A673 (cell line): ENCODE results near the gene VAV2. TPM values are rescaled to one million over a fixed set of nuclear protein-coding genes. Genes with fewer than 3 reads are reported as not detected.

ENCODE experiments used
- BruUV-seq: library from RNA; stranded (reverse); fragments of 400-500 nt; replicated peaks from 2 replicates; lab custom pipeline; 2021; lab: Mats Ljungman, UMichigan
- CTCF ChIA-PET: fragments of 300-600 bp; sonication (Branson Sonifier 250); formaldehyde crosslinking; loops from one replicate; lab custom pipeline; 2022; ENCODE audit warnings: antibody characterized with exemption; lab: Charles Lee
- POLR2A ChIA-PET: fragments of 300-600 bp; sonication (Branson Sonifier 250); formaldehyde crosslinking; loops from one replicate; lab custom pipeline; 2022; ENCODE audit warnings: antibody characterized with exemption; ENCODE audit not compliant: low non-redundant PET; lab: Charles Lee
- DNase-seq: peaks from one replicate; pipeline ENCODE4 v3.0.0-alpha.2; 2015; ENCODE audit warnings: low spot score
- H3K27ac ChIP-seq: fragments of 200-600 bp; sonication (generic); 2 replicates; pipeline ENCODE4 v1.5.1; 2016; ENCODE audit warnings: mixed run types, low read depth, mild to moderate bottlenecking, mixed read lengths, antibody characterized with exemption, low read length; ENCODE audit not compliant: poor library complexity, severe bottlenecking
- H3K27me3 ChIP-seq: fragments of 200-600 bp; sonication (generic); replicated peaks from 2 replicates; pipeline ENCODE4 v1.6.1; 2017; ENCODE audit warnings: mixed run types, low read depth, mild to moderate bottlenecking, mixed read lengths, antibody characterized with exemption, low read length; ENCODE audit not compliant: insufficient read depth, poor library complexity
- H3K36me3 ChIP-seq: fragments of 200-600 bp; sonication (generic); 2 replicates; pipeline ENCODE4 v1.6.1; 2016; ENCODE audit warnings: mixed run types, mild to moderate bottlenecking, mixed read lengths, antibody characterized with exemption, low read length; ENCODE audit not compliant: insufficient read depth, poor library complexity, severe bottlenecking
- H3K4me1 ChIP-seq: fragments of 200-600 bp; sonication (generic); 2 replicates; pipeline ENCODE4 v1.6.1; 2017; ENCODE audit warnings: mixed run types, mild to moderate bottlenecking, mixed read lengths, antibody characterized with exemption, low read length; ENCODE audit not compliant: insufficient read depth, poor library complexity, severe bottlenecking
- H3K4me3 ChIP-seq: fragments of 200-600 bp; sonication (generic); 2 replicates; pipeline ENCODE4 v1.5.1; 2016; ENCODE audit warnings: low read depth, mixed run types, mild to moderate bottlenecking, mixed read lengths, low read length; ENCODE audit not compliant: poor library complexity, severe bottlenecking
- H3K9me3 ChIP-seq: fragments of 200-600 bp; sonication (generic); 2 replicates; pipeline ENCODE4 v1.6.1; 2016; ENCODE audit warnings: mixed run types, low read depth, mild to moderate bottlenecking, mixed read lengths, antibody characterized with exemption, low read length; ENCODE audit not compliant: poor library complexity, severe bottlenecking
- EZH2 ChIP-seq: fragments of 200-600 bp; sonication (generic); IDR thresholded peaks from 2 replicates; pipeline ENCODE4 v1.6.1; 2017; ENCODE audit warnings: borderline replicate concordance, low read depth, mild to moderate bottlenecking, mixed read lengths, antibody characterized with exemption, low read length; ENCODE audit not compliant: poor library complexity, severe bottlenecking
- intact Hi-C: fragments of 100-400 bp; cut with micrococcal nuclease; formaldehyde crosslinking; loops from one replicate; pipeline ENCODE4 v1.10.0; 2022; ENCODE audit not compliant: unreplicated experiment
- total RNA-seq: library from RNA; stranded (reverse); gene quantifications from 2 replicates; pipeline ENCODE4 v1.2.3, GENCODE V29; 2021
- TF ChIP-seq, protein P1 (sequence below): fragments of 300-800, 200-600 bp; sonication (generic); conservative IDR thresholded peaks from 2 replicates; pipeline ENCODE4 v1.5.1; 2017; ENCODE audit warnings: low read depth, mild to moderate bottlenecking, antibody characterized with exemption, low read length, moderate library complexity, mixed read lengths

The VAV2 gene
- total RNA-seq, 1 experiment from 2014 or later: 16.4 TPM

DNA sequence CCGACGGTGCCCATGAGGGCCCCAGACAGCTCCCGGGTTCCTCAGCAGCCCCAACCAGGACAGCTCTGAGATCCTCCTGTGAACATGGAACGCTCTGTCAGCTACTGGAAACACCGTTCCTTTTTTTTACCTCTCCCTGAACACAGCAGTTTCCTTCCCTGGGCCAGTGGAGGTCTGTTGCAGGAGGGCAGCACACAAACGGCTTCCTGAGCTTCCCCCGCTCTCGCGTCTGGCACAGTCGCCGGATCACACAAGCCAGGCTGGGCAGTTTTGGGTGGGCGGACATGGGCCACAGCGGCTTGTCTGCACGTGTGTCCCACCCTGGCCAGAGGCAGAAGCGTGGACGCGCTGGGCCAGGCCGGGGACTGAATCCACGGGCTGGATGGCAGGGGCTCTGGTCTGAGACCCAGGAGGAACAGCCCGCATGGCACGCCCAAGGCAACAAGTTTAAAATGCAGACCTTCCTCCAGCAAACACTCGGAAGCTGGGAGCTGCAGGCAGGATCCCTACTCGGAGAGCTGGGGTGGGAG lies 147.2 kb downstream of the VAV2 start:
- CTCF ChIA-PET: no interaction called here
- POLR2A ChIA-PET: no interaction called here
- intact Hi-C loops: no loop called here
- Histone ChIP-seq H3K27ac (no peak overlapping the region), H3K9me3 (no peaks in the 10 kb centered on the region), H3K4me1 (peaks cover 3% of the 10 kb centered on the region), H3K4me3 (no peak overlapping the region), H3K36me3 (no peaks in the 10 kb centered on the region), H3K27me3 (no peaks in the 10 kb centered on the region)
- DNase-seq: no peak
- TF ChIP-seq EZH2: no peak
- TF ChIP-seq, protein P1, sequence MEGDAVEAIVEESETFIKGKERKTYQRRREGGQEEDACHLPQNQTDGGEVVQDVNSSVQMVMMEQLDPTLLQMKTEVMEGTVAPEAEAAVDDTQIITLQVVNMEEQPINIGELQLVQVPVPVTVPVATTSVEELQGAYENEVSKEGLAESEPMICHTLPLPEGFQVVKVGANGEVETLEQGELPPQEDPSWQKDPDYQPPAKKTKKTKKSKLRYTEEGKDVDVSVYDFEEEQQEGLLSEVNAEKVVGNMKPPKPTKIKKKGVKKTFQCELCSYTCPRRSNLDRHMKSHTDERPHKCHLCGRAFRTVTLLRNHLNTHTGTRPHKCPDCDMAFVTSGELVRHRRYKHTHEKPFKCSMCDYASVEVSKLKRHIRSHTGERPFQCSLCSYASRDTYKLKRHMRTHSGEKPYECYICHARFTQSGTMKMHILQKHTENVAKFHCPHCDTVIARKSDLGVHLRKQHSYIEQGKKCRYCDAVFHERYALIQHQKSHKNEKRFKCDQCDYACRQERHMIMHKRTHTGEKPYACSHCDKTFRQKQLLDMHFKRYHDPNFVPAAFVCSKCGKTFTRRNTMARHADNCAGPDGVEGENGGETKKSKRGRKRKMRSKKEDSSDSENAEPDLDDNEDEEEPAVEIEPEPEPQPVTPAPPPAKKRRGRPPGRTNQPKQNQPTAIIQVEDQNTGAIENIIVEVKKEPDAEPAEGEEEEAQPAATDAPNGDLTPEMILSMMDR: no peak
- no TSS peak for BruUV-seq

GRCh38 chr9:133844398-133844784 lies 147.7 kb downstream of the VAV2 start:
- H3K27me3 ChIP-seq: no peaks in the 10 kb centered on the region
- H3K4me3 ChIP-seq: no peak overlapping the region
- DNase-seq: no peak
- TF ChIP-seq, protein P1: no peak
- TF ChIP-seq EZH2: no peak
- CTCF ChIA-PET: no interaction called here
- POLR2A ChIA-PET: no interaction called here
- H3K4me1 ChIP-seq: peaks cover 3% of the 10 kb centered on the region
- no TSS peak for BruUV-seq
- intact Hi-C loops: no loop called here
- no peak overlapping the region for H3K27ac ChIP-seq
- H3K36me3 ChIP-seq: no peaks in the 10 kb centered on the region
- H3K9me3 ChIP-seq: no peaks in the 10 kb centered on the region

DNA sequence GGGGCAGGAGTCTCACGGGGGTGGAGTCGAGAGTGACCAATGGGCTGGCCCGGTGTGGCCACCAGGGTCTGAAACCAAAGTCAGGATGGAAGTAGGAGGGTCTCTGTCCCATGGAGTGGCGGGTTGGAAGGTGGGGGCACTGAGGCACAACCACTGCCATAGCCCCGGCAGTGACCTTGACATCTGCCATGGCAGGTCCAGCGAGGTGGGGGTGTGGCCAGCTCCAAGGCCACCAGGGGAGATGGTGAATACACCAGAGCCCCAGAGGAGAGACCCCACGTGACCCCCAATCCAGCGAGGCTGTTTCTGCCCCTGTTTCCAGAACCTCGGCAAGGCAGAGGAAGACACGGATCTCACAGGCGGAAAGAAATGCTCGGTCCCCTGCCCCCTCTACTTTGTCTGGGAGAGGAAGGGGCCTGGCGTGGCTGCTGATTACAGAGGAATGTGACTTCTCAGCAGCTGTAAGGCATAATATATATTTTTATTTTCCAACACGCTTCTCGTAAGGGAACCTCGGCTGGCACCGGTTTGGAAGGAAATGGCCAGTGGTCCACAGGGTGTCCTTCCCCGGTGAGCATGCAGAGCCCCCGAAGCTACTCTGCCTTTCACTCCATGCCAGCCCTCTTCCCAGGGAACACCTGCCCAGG lies 148.2 kb downstream of the VAV2 start:
- CTCF ChIA-PET: no interaction called here
- TF ChIP-seq EZH2: no peak
- TF ChIP-seq, protein P1: no peak
- Histone ChIP-seq H3K9me3 (no peaks in the 10 kb centered on the region), H3K27me3 (no peaks in the 10 kb centered on the region), H3K4me1 (peaks cover 3% of the 10 kb centered on the region), H3K36me3 (no peaks in the 10 kb centered on the region), H3K4me3 (no peak overlapping the region), H3K27ac (no peak overlapping the region)
- intact Hi-C loops: no loop called here
- POLR2A ChIA-PET: no interaction called here
- no peak for DNase-seq
- no TSS peak for BruUV-seq
